Measurements from ENCODE around the gene HTRA1. TPM values are rescaled to one million over a fixed set of nuclear protein-coding genes. Genes with fewer than 3 reads are reported as not detected.

The HTRA1 gene
- polyA plus RNA-seq, 1 donor from 2014 or later: not detected

GRCh38 chr10:122524811-122525210 is 63.5 kb downstream of the HTRA1 start:
- Mint-ChIP-seq H3K27ac (no peak overlapping the region), H3K4me1 (no peaks in the 10 kb centered on the region), H3K27me3 (peaks cover 1% of the 10 kb centered on the region), H3K36me3 (no peaks in the 10 kb centered on the region), H3K4me3 (no peak overlapping the region), H3K9me3 (peaks cover 0 to 4% (median 0%) of the 10 kb centered on the region in 3 donors)

- Mint-ChIP-seq H3K4me3 (no peak overlapping the region), H3K27ac (no peak overlapping the region), H3K9me3 (peaks cover 0 to 4% (median 0%) of the 10 kb centered on the region in 3 donors), H3K27me3 (peaks cover 1% of the 10 kb centered on the region), H3K36me3 (no peaks in the 10 kb centered on the region), H3K4me1 (no peaks in the 10 kb centered on the region)
These were observed 64.4 kb downstream of the HTRA1 start for GRCh38 chr10:122525788-122526187.

GRCh38 chr10:122526892-122527291 is 65.5 kb downstream of the HTRA1 start:
- Mint-ChIP-seq H3K27me3 (peaks cover 3% of the 10 kb centered on the region), H3K9me3 (peaks cover 0 to 4% (median 0%) of the 10 kb centered on the region in 3 donors), H3K27ac (no peak overlapping the region), H3K4me1 (no peaks in the 10 kb centered on the region), H3K36me3 (no peaks in the 10 kb centered on the region), H3K4me3 (no peak overlapping the region)

- H3K4me3 Mint-ChIP-seq: no peak overlapping the region
- H3K36me3 Mint-ChIP-seq: no peaks in the 10 kb centered on the region
- H3K27ac Mint-ChIP-seq: no peak overlapping the region
- no peaks in the 10 kb centered on the region for H3K4me1 Mint-ChIP-seq
- H3K27me3 Mint-ChIP-seq: peaks cover 2% of the 10 kb centered on the region
- H3K9me3 Mint-ChIP-seq: no peaks in the 10 kb centered on the region
These were observed 68.8 kb downstream of the HTRA1 start for GRCh38 chr10:122530177-122530576.

- peaks cover 0 to 4% (median 0%) of the 10 kb centered on the region in 3 donors for H3K9me3 Mint-ChIP-seq
- H3K27ac Mint-ChIP-seq: no peak overlapping the region
- no peaks in the 10 kb centered on the region for H3K36me3 Mint-ChIP-seq
- peaks cover 3% of the 10 kb centered on the region for H3K27me3 Mint-ChIP-seq
- H3K4me3 Mint-ChIP-seq: no peak overlapping the region
- no peaks in the 10 kb centered on the region for H3K4me1 Mint-ChIP-seq
These were observed 69.9 kb downstream of the HTRA1 start for GRCh38 chr10:122531261-122531660.

GRCh38 chr10:122531939-122532338 is 70.6 kb downstream of the HTRA1 start:
- Mint-ChIP-seq H3K36me3 (no peaks in the 10 kb centered on the region), H3K4me1 (no peaks in the 10 kb centered on the region), H3K9me3 (peaks cover 0 to 5% (median 4%) of the 10 kb centered on the region in 3 donors), H3K27me3 (peaks cover 3% of the 10 kb centered on the region), H3K4me3 (no peak overlapping the region), H3K27ac (no peak overlapping the region)

GRCh38 chr10:122532601-122533296 is 71.4 kb downstream of the HTRA1 start:
- no peaks in the 10 kb centered on the region for H3K36me3 Mint-ChIP-seq
- no peak overlapping the region for H3K4me3 Mint-ChIP-seq
- no peaks in the 10 kb centered on the region for H3K4me1 Mint-ChIP-seq
- peaks cover 0 to 5% (median 4%) of the 10 kb centered on the region in 3 donors for H3K9me3 Mint-ChIP-seq
- peak overlapping the region in 1 of 3 donors; percentile 20 for H3K27ac Mint-ChIP-seq
- peaks cover 3% of the 10 kb centered on the region for H3K27me3 Mint-ChIP-seq

- peaks cover 0 to 5% (median 4%) of the 10 kb centered on the region in 3 donors for H3K9me3 Mint-ChIP-seq
- no peaks in the 10 kb centered on the region for H3K36me3 Mint-ChIP-seq
- H3K4me3 Mint-ChIP-seq: no peak overlapping the region
- peaks cover 6% of the 10 kb centered on the region for H3K27me3 Mint-ChIP-seq
- H3K4me1 Mint-ChIP-seq: peaks cover 0 to 3% (median 0%) of the 10 kb centered on the region in 3 donors
- H3K27ac Mint-ChIP-seq: no peak overlapping the region
These were observed 76.2 kb downstream of the HTRA1 start for GRCh38 chr10:122537545-122537944.

- H3K4me1 Mint-ChIP-seq: peaks cover 0 to 4% (median 0%) of the 10 kb centered on the region in 3 donors
- H3K27ac Mint-ChIP-seq: no peak overlapping the region
- no peak overlapping the region for H3K4me3 Mint-ChIP-seq
- no peaks in the 10 kb centered on the region for H3K36me3 Mint-ChIP-seq
- H3K27me3 Mint-ChIP-seq: peaks cover 11% of the 10 kb centered on the region
- H3K9me3 Mint-ChIP-seq: peaks cover 0 to 3% (median 0%) of the 10 kb centered on the region in 3 donors
These were observed 80.2 kb downstream of the HTRA1 start for GRCh38 chr10:122541541-122542002.

- no peak overlapping the region for H3K4me3 Mint-ChIP-seq
- H3K9me3 Mint-ChIP-seq: no peaks in the 10 kb centered on the region
- no peak overlapping the region for H3K27ac Mint-ChIP-seq
- peaks cover 9% of the 10 kb centered on the region for H3K27me3 Mint-ChIP-seq
- H3K36me3 Mint-ChIP-seq: no peaks in the 10 kb centered on the region
- peaks cover 0 to 4% (median 0%) of the 10 kb centered on the region in 3 donors for H3K4me1 Mint-ChIP-seq
These were observed 82.5 kb downstream of the HTRA1 start for GRCh38 chr10:122543676-122544445.

- Mint-ChIP-seq H3K9me3 (no peaks in the 10 kb centered on the region), H3K27me3 (peaks cover 9% of the 10 kb centered on the region), H3K36me3 (no peaks in the 10 kb centered on the region), H3K4me3 (no peak overlapping the region), H3K27ac (no peak overlapping the region), H3K4me1 (peaks cover 0 to 4% (median 0%) of the 10 kb centered on the region in 3 donors)
These were observed 83.1 kb downstream of the HTRA1 start for GRCh38 chr10:122544493-122544892.

- no peak overlapping the region for H3K27ac Mint-ChIP-seq
- no peak overlapping the region for H3K4me3 Mint-ChIP-seq
- H3K36me3 Mint-ChIP-seq: no peaks in the 10 kb centered on the region
- H3K9me3 Mint-ChIP-seq: no peaks in the 10 kb centered on the region
- H3K4me1 Mint-ChIP-seq: peaks cover 0 to 4% (median 0%) of the 10 kb centered on the region in 3 donors
- H3K27me3 Mint-ChIP-seq: peaks cover 7% of the 10 kb centered on the region
These were observed 84.9 kb downstream of the HTRA1 start for GRCh38 chr10:122546242-122546641.

GRCh38 chr10:122548407-122549085 is 87.2 kb downstream of the HTRA1 start:
- no peak overlapping the region for H3K27ac Mint-ChIP-seq
- peaks cover 0 to under 1% (median 0%) of the 10 kb centered on the region in 3 donors for H3K4me1 Mint-ChIP-seq
- H3K4me3 Mint-ChIP-seq: no peak overlapping the region
- H3K9me3 Mint-ChIP-seq: no peaks in the 10 kb centered on the region
- H3K36me3 Mint-ChIP-seq: no peaks in the 10 kb centered on the region
- H3K27me3 Mint-ChIP-seq: peaks cover 7% of the 10 kb centered on the region

GRCh38 chr10:122549636-122550035 is 88.3 kb downstream of the HTRA1 start:
- Mint-ChIP-seq H3K4me1 (no peaks in the 10 kb centered on the region), H3K27me3 (peaks cover 8% of the 10 kb centered on the region), H3K9me3 (no peaks in the 10 kb centered on the region), H3K4me3 (no peak overlapping the region), H3K36me3 (no peaks in the 10 kb centered on the region), H3K27ac (no peak overlapping the region)

- Mint-ChIP-seq H3K9me3 (no peaks in the 10 kb centered on the region), H3K27me3 (peaks cover 8% of the 10 kb centered on the region), H3K4me1 (no peaks in the 10 kb centered on the region), H3K27ac (peak overlapping the region in 1 of 3 donors; percentile 34), H3K36me3 (no peaks in the 10 kb centered on the region), H3K4me3 (no peak overlapping the region)
These were observed 89.1 kb downstream of the HTRA1 start for GRCh38 chr10:122550427-122550826.

Measured in IgD-negative memory B cell (primary cell).